Measurements from ENCODE around the gene TIAM2. TPM values are rescaled to one million over a fixed set of nuclear protein-coding genes. Genes with fewer than 3 reads are reported as not detected.
A peak's percentile ranks its signal among the peaks of the same experiment; 100 is the strongest.

Gene TIAM2
- total and polyA plus RNA-seq, 8 donors, result 1.1 to 44.2 (median 5.5) TPM

DNA sequence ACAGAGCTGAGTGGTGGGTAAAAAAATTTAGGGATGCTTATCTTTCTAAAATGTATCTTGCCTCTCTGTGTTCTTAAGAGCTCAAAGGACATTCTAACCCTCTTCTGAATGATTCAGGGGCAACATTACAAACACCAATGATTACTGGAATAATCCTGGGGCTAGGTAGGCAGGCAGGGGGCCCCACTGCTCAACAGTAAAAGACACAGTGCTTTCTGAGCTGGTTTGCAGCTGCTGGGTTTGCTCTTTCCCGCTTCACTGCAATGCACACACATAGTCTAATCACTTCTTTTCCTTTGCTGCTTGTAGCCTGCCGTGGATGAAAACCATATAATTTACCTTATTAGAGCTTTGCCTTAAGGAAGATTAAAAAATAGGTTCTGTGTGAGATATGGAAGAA is 292.6 kb downstream of the TIAM2 start:
- H3K27me3 ChIP-seq, result no peaks in the 10 kb centered on the region
- H3K36me3 ChIP-seq, result peaks cover 0 to 65% (median 55%) of the 10 kb centered on the region in 4 donors
- peak in 1 of 2 donors; percentile 13 for DNase-seq
- no peak for TF ChIP-seq EP300 (IDR thresholded peaks at IDR 0.05)
- no peak for TF ChIP-seq POLR2AphosphoS5 (IDR thresholded peaks at IDR 0.05)
- TF ChIP-seq, protein P1, sequence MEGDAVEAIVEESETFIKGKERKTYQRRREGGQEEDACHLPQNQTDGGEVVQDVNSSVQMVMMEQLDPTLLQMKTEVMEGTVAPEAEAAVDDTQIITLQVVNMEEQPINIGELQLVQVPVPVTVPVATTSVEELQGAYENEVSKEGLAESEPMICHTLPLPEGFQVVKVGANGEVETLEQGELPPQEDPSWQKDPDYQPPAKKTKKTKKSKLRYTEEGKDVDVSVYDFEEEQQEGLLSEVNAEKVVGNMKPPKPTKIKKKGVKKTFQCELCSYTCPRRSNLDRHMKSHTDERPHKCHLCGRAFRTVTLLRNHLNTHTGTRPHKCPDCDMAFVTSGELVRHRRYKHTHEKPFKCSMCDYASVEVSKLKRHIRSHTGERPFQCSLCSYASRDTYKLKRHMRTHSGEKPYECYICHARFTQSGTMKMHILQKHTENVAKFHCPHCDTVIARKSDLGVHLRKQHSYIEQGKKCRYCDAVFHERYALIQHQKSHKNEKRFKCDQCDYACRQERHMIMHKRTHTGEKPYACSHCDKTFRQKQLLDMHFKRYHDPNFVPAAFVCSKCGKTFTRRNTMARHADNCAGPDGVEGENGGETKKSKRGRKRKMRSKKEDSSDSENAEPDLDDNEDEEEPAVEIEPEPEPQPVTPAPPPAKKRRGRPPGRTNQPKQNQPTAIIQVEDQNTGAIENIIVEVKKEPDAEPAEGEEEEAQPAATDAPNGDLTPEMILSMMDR (IDR thresholded peaks at IDR 0.05), result no peak
- TF ChIP-seq POLR2A (IDR thresholded peaks at IDR 0.05), result no peak
- no peak overlapping the region for H3K4me3 ChIP-seq
- 75 to 85% (median 76%) methylated on average over 2 of the region's 2 CpGs for WGBS, 5 donors
- H3K27ac ChIP-seq, result no peak overlapping the region
- intact Hi-C loops (cut with DNase I; ENCODE audit: low total_unique reads), result no loop called here
- H3K4me1 ChIP-seq, result no peaks in the 10 kb centered on the region
- no peaks in the 10 kb centered on the region for H3K9me3 ChIP-seq

DNA sequence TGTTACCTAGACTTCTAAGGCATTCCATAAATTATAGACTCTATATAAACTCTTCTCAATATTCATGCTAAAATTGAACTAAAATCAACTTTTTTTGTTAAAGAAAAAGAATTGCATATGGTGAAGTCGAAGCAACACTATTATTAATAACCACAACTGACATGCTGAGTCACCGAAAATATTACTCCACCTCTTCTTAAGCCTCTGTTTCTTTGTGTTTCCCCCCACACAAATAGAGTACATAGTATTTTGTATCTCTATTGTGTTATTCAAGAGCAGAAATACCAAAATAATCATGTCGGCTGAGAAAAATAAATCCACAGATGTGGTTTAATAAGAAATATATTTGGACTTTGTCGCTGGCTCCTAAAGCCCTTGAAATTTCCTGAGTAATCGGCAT is 295.4 kb downstream of the TIAM2 start:
- no peak overlapping the region for H3K27ac ChIP-seq
- no peak overlapping the region for H3K4me3 ChIP-seq
- TF ChIP-seq, protein P1 (IDR thresholded peaks at IDR 0.05), result no peak
- TF ChIP-seq POLR2A (IDR thresholded peaks at IDR 0.05) (no peak), EP300 (IDR thresholded peaks at IDR 0.05) (no peak), POLR2AphosphoS5 (IDR thresholded peaks at IDR 0.05) (no peak)
- peaks cover 0 to 64% (median 45%) of the 10 kb centered on the region in 4 donors for H3K36me3 ChIP-seq
- no peaks in the 10 kb centered on the region for H3K4me1 ChIP-seq
- no peaks in the 10 kb centered on the region for H3K9me3 ChIP-seq
- intact Hi-C loops (cut with DNase I; ENCODE audit: low total_unique reads), result no loop called here
- 95 to 98% (median 97%) methylated on average over 5 of the region's 5 CpGs for WGBS, 5 donors
- no peaks in the 10 kb centered on the region for H3K27me3 ChIP-seq
- no peak for DNase-seq

DNA sequence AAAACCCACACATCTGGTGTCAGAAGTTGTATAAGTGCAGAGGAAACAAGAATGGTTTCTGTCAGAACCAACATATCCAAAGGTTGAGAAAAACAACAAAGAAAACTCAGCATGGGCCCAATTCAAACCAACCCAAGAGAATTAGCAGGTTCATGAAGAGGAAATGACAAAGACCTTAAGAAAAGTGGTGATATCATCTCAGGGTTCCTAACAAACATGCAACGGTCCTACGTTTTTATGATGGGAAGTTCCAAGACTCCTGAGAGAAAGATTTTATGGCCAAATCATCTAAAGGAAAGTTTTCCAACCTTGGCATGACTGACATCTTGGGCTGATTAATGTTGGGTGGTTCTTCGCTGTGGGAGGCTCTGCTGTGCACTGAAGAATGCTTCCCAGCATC is 296.2 kb downstream of the TIAM2 start:
- intact Hi-C loops (cut with DNase I; ENCODE audit: low total_unique reads), result no loop called here
- Histone ChIP-seq H3K27ac (no peak overlapping the region), H3K4me3 (no peak overlapping the region), H3K4me1 (no peaks in the 10 kb centered on the region), H3K27me3 (no peaks in the 10 kb centered on the region), H3K36me3 (peaks cover 0 to 66% (median 53%) of the 10 kb centered on the region in 4 donors), H3K9me3 (no peaks in the 10 kb centered on the region)
- 86 to 95% (median 92%) methylated on average over 3 of the region's 3 CpGs for WGBS, 5 donors
- TF ChIP-seq POLR2AphosphoS5 (IDR thresholded peaks at IDR 0.05) (no peak), EP300 (IDR thresholded peaks at IDR 0.05) (no peak), POLR2A (IDR thresholded peaks at IDR 0.05) (no peak)
- TF ChIP-seq, protein P1 (IDR thresholded peaks at IDR 0.05), result no peak
- no peak for DNase-seq

DNA sequence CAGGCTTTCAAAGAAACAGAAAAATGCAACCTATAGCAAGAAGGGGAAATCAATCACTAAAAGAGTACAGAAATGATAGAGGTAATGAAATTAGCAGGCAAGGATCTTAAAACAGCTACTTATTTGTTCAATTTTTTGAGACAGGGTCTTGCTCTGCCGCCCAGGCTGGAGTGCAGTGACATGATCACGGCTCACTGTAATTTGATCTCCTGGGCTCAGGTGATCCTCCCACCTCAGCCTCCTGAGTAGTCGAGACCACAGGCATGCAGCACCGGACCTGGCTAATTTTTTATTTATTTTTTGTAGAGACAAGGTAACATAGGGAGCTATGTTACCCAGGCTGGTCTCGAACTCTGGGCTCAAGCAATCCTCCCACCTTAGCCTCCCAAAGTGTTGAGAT is 297.6 kb downstream of the TIAM2 start:
- H3K9me3 ChIP-seq, result no peaks in the 10 kb centered on the region
- WGBS, 5 donors, result 73 to 85% (median 74%) methylated on average over 5 of the region's 5 CpGs
- H3K27me3 ChIP-seq, result no peaks in the 10 kb centered on the region
- no peak for TF ChIP-seq POLR2A (IDR thresholded peaks at IDR 0.05)
- no peak overlapping the region for H3K27ac ChIP-seq
- intact Hi-C loops (cut with DNase I; ENCODE audit: low total_unique reads), result no loop called here
- no peaks in the 10 kb centered on the region for H3K4me1 ChIP-seq
- DNase-seq, result no peak
- peaks cover 3 to 75% (median 65%) of the 10 kb centered on the region in 4 donors for H3K36me3 ChIP-seq
- H3K4me3 ChIP-seq, result no peak overlapping the region

DNA sequence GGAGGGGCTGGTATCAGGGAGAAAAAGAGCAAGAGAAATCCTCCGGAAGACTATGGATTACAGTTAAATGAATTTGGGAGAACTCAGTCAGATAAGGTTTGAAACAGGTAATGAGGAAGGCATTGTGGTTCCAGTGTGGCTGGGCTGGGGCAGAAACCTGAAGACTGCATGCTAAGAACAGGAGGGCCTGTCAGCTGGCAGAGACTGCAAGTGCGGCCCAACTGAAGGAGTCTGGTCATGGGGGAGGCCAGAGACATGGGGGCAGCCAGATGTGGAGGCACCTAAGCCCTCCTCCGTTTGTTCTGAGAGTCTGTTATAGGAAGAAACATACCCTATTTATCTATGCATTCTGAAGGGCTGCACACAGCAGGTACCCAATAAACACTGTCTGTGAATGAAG is 302.6 kb downstream of the TIAM2 start:
- TF ChIP-seq POLR2AphosphoS5 (IDR thresholded peaks at IDR 0.05), result no peak
- TF ChIP-seq, protein P1 (IDR thresholded peaks at IDR 0.05), result no peak
- TF ChIP-seq EP300 (IDR thresholded peaks at IDR 0.05), result no peak
- TF ChIP-seq POLR2A (IDR thresholded peaks at IDR 0.05), result no peak
- intact Hi-C loops (cut with DNase I; ENCODE audit: low total_unique reads), result no loop called here
- Histone ChIP-seq H3K27ac (no peak overlapping the region), H3K4me1 (no peaks in the 10 kb centered on the region), H3K36me3 (peaks cover 3 to 62% (median 52%) of the 10 kb centered on the region in 4 donors), H3K27me3 (no peaks in the 10 kb centered on the region), H3K4me3 (no peak overlapping the region), H3K9me3 (no peaks in the 10 kb centered on the region)
- no peak for DNase-seq
- WGBS, 5 donors, result 89 to 97% (median 89%) methylated on average over 3 of the region's 3 CpGs
